Measurements from ENCODE around the gene CFAP57. TPM values are rescaled to one million over a fixed set of nuclear protein-coding genes. Genes with fewer than 3 reads are reported as not detected.

The CFAP57 gene
- total and polyA plus RNA-seq, 2 of the 13 experiments (the other 11 are each of a cell fraction or from before 2014, with no cell fraction given): 0.01 TPM; not detected in 1

- DNase-seq (ENCODE audit: low spot score): no peak
- H3K27ac ChIP-seq (ENCODE audit: extremely low read length, insufficient read depth, low read length): no peak overlapping the region
- 0 out of 2 replicates have a peak, but pooled peaks cover 8% of the 10 kb centered on the region for H3K9me3 ChIP-seq (ENCODE audit: low read length)
- H3K4me1 ChIP-seq (ENCODE audit: insufficient read depth, low read length): peaks cover 8% of the 10 kb centered on the region; the same call in 1 of the 2 replicates
- no peaks in the 10 kb centered on the region for H3K36me3 ChIP-seq (replicated peaks in 1 of 2; ENCODE audit: control insufficient read depth in 1 of 2, insufficient read depth in 2 of 2, low read length in 2 of 2)
- no peak for FAIRE-seq
- H3K4me2 ChIP-seq (ENCODE audit: low read depth, low read length): no peak overlapping the region
- H3K9ac ChIP-seq (ENCODE audit: insufficient read depth, low read depth, low read length): no peak overlapping the region
- in situ Hi-C loops (cut with HindIII; ENCODE audit: extremely low pct_ligation_motif_present, low pct_unique_long_range_greater_than_20kb): no loop called here
- CTCF ChIA-PET (ENCODE audit: low intra/inter-chr PET ratio, low total read pairs): no interaction called here
- intact Hi-C loops (cut with micrococcal nuclease; ENCODE audit: unreplicated experiment): no loop called here
- H3K79me2 ChIP-seq (ENCODE audit: insufficient read depth, low read length): no peaks in the 10 kb centered on the region
- no peak overlapping the region for H3K4me3 ChIP-seq (replicated peaks in 1 of 3; ENCODE audit: insufficient read depth in 1 of 3, low read depth in 2 of 3, low read length in 3 of 3)
- WGBS (ENCODE audit: low lambda C conversion rate): 34% methylated on average over 4 of the region's 4 CpGs
- peaks cover 3 to 15% of the 10 kb centered on the region in 2 experiments; a peak in 4 of 5 replicates for H3K27me3 ChIP-seq (ENCODE audit: control insufficient read depth in 1 of 2, insufficient read depth in 2 of 2, low read length in 2 of 2)
- no peaks in the 10 kb centered on the region for H4K20me1 ChIP-seq (ENCODE audit: insufficient read depth, low read length)
- no peak overlapping the region for H2AFZ ChIP-seq (ENCODE audit: low read length)
- ATAC-seq: no peak
- BruUV-seq (replicated peaks): no TSS peak
- POLR2A ChIA-PET: no interaction called here
- TF ChIP-seq CC2D1A (CRISPR knock-in tag; IDR thresholded peaks at IDR 0.05) (no peak), SUZ12 (IDR thresholded peaks at IDR 0.05; ENCODE audit: low read depth, low read length) (no peak), HNRNPH1 (optimal IDR thresholded peaks at IDR 0.05; ENCODE audit: low read depth, low read length) (no peak), MYC (CRISPR knock-in tag; IDR thresholded peaks at IDR 0.05; ENCODE audit: borderline replicate concordance) (no peak), HOXA5 (CRISPR knock-in tag; IDR thresholded peaks at IDR 0.05) (no peak), RERE (CRISPR knock-in tag; IDR thresholded peaks at IDR 0.05; ENCODE audit: low read depth) (no peak), SIX1 (CRISPR knock-in tag; IDR thresholded peaks at IDR 0.05; ENCODE audit: borderline replicate concordance) (no peak), MLXIP (CRISPR knock-in tag; IDR thresholded peaks at IDR 0.05; ENCODE audit: borderline replicate concordance) (no peak), ZNF24 (IDR thresholded peaks at IDR 0.05) (no peak), ZNF33A (CRISPR knock-in tag; IDR thresholded peaks at IDR 0.05; ENCODE audit: borderline replicate concordance) (no peak), ZFP90 (CRISPR knock-in tag; IDR thresholded peaks at IDR 0.05; ENCODE audit: borderline replicate concordance) (no peak), ZGPAT (CRISPR knock-in tag; IDR thresholded peaks at IDR 0.05) (no peak), AGO1 (IDR thresholded peaks at IDR 0.05; ENCODE audit: low read depth, low read length, poor library complexity, severe bottlenecking) (no peak), ZNF605 (CRISPR knock-in tag; IDR thresholded peaks at IDR 0.05) (no peak)
- TF ChIP-seq, protein P1, sequence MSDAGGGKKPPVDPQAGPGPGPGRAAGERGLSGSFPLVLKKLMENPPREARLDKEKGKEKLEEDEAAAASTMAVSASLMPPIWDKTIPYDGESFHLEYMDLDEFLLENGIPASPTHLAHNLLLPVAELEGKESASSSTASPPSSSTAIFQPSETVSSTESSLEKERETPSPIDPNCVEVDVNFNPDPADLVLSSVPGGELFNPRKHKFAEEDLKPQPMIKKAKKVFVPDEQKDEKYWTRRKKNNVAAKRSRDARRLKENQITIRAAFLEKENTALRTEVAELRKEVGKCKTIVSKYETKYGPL (CRISPR knock-in tag; IDR thresholded peaks at IDR 0.05): no peak
Observed at GRCh38 chr1:43253173-43253572, 81.0 kb downstream of the CFAP57 start.
